OCI-LY1 (cell line): Measurements from ENCODE around the gene TPM1.

ENCODE experiments used
- EZH2 ChIP-seq: fragments of 200-600 bp; sonication (generic), shearing (Covaris generic); IDR thresholded peaks from 2 replicates; pipeline ENCODE4 v1.8.0; 2017; ENCODE audit warnings: borderline replicate concordance, mixed run types, mild to moderate bottlenecking, antibody characterized with exemption, low read length, moderate library complexity, mixed read lengths
- TF ChIP-seq, protein P1 (sequence below): fragments of 200-600 bp; sonication (generic), shearing (Covaris generic); IDR thresholded peaks from 2 replicates; pipeline ENCODE4 v1.5.1; 2017; ENCODE audit warnings: mild to moderate bottlenecking, antibody characterized with exemption, low read length, moderate library complexity, mixed read lengths

DNA sequence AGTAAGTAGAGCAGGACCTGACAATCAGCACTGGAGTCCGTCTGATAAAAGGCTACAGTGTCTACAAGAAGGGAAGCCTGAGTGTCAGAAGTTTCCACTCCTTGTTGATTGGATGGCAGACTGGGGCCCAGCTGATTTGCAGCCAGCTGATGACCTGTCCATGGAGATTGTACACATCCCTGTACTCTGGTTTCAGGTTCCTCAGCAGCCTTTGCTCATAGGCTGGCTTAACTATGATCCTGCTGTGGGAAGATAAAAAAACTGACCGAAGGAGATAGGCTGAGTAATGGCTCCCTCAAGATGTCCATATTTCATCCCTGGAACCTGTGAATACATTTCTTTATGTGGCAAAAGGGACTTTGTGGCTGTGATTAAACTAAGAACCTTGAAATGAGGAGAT lies 67.4 kb downstream of the TPM1 start:
- TF ChIP-seq, protein P1, sequence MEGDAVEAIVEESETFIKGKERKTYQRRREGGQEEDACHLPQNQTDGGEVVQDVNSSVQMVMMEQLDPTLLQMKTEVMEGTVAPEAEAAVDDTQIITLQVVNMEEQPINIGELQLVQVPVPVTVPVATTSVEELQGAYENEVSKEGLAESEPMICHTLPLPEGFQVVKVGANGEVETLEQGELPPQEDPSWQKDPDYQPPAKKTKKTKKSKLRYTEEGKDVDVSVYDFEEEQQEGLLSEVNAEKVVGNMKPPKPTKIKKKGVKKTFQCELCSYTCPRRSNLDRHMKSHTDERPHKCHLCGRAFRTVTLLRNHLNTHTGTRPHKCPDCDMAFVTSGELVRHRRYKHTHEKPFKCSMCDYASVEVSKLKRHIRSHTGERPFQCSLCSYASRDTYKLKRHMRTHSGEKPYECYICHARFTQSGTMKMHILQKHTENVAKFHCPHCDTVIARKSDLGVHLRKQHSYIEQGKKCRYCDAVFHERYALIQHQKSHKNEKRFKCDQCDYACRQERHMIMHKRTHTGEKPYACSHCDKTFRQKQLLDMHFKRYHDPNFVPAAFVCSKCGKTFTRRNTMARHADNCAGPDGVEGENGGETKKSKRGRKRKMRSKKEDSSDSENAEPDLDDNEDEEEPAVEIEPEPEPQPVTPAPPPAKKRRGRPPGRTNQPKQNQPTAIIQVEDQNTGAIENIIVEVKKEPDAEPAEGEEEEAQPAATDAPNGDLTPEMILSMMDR: no peak
- TF ChIP-seq EZH2: no peak
